ENCODE data around the gene WDR4. TPM values are rescaled to one million over a fixed set of nuclear protein-coding genes. Genes with fewer than 3 reads are reported as not detected.
"Not testable (repeated sequence)": the region's sequence is repeated elsewhere in the genome, so short reads cannot be mapped to it uniquely, and the experiment has no call there.

WDR4 gene
- total RNA-seq, 1 donor from 2014 or later, result 19.8 TPM

- ATAC-seq, result peak; percentile 5
Measured at GRCh38 chr21:42839271-42840231, 39.8 kb downstream of the WDR4 start.

- ATAC-seq, result not testable (repeated sequence)
Measured at GRCh38 chr21:42838212-42838690, 41.1 kb downstream of the WDR4 start.

GRCh38 chr21:42837421-42838211 is 41.7 kb downstream of the WDR4 start:
- ATAC-seq, result no peak

GRCh38 chr21:42836767-42837301 is 42.5 kb downstream of the WDR4 start:
- no peak for ATAC-seq

GRCh38 chr21:42836402-42836666 is 43.0 kb downstream of the WDR4 start:
- ATAC-seq, result no peak

- no peak for ATAC-seq
Measured at GRCh38 chr21:42835611-42836401, 43.5 kb downstream of the WDR4 start.

GRCh38 chr21:42835211-42835610 is 44.1 kb downstream of the WDR4 start:
- no peak for ATAC-seq

GRCh38 chr21:42834726-42835191 is 44.6 kb downstream of the WDR4 start:
- ATAC-seq, result peak; percentile 21

- no peak for ATAC-seq
Measured at GRCh38 chr21:42833859-42834725, 45.2 kb downstream of the WDR4 start.

- ATAC-seq, result peak; percentile 67
Measured at GRCh38 chr21:42833439-42833815, 45.9 kb downstream of the WDR4 start.

- not testable (repeated sequence) for ATAC-seq
Measured at GRCh38 chr21:42832321-42832630, 47.1 kb downstream of the WDR4 start.

GRCh38 chr21:42830456-42831455 is 48.6 kb downstream of the WDR4 start:
- ATAC-seq, result no peak

GRCh38 chr21:42829954-42830353 is 49.4 kb downstream of the WDR4 start:
- no peak for ATAC-seq

GRCh38 chr21:42829417-42829816 is 49.9 kb downstream of the WDR4 start:
- no peak for ATAC-seq

GRCh38 chr21:42827588-42827987 is 51.8 kb downstream of the WDR4 start:
- ATAC-seq, result no peak

- no peak for ATAC-seq
Measured at GRCh38 chr21:42820616-42821465, 58.5 kb downstream of the WDR4 start.

GRCh38 chr21:42819861-42820615 is 59.3 kb downstream of the WDR4 start:
- ATAC-seq, result no peak

- ATAC-seq, result peak; percentile 87
Measured at GRCh38 chr21:42818328-42818749, 61.0 kb downstream of the WDR4 start.
